GM12872 (cell line): ENCODE data around the gene MKLN1.

Experiments
- CTCF ChIP-seq: IDR thresholded peaks from 3 replicates; pipeline ENCODE4 v1.5.1; 2011; ENCODE audit warnings: low read depth, mild to moderate bottlenecking, low read length, moderate library complexity; ENCODE audit not compliant: insufficient read depth

MKLN1 gene

GRCh38 chr7:131409129-131409766, 81.6 kb downstream of the MKLN1 start:
- no peak for TF ChIP-seq CTCF

GRCh38 chr7:131412031-131412430, 84.4 kb downstream of the MKLN1 start:
- TF ChIP-seq CTCF = no peak

- no peak for TF ChIP-seq CTCF
Observed at GRCh38 chr7:131413711-131414110, 86.0 kb downstream of the MKLN1 start.

- TF ChIP-seq CTCF = peak; percentile 45
Observed at GRCh38 chr7:131424219-131424822, 96.6 kb downstream of the MKLN1 start.

GRCh38 chr7:131425992-131426391, 98.3 kb downstream of the MKLN1 start:
- no peak for TF ChIP-seq CTCF

GRCh38 chr7:131431289-131431688, 103.6 kb downstream of the MKLN1 start:
- TF ChIP-seq CTCF = no peak

GRCh38 chr7:131431756-131432155, 104.1 kb downstream of the MKLN1 start:
- TF ChIP-seq CTCF = no peak
